GM18909 (cell line): Measurements from ENCODE around the gene ADGRV1.
"Not testable (repeated sequence)": the region's sequence is repeated elsewhere in the genome, so short reads cannot be mapped to it uniquely, and the experiment has no call there.

Experiments used
- ATAC-seq: cut with Tn5 transposase; IDR thresholded peaks from one replicate; pipeline ENCODE4 v1.9.1; 2021; ENCODE audit warnings: mild to moderate bottlenecking; ENCODE audit not compliant: unreplicated experiment, poor library complexity

Gene ADGRV1

DNA sequence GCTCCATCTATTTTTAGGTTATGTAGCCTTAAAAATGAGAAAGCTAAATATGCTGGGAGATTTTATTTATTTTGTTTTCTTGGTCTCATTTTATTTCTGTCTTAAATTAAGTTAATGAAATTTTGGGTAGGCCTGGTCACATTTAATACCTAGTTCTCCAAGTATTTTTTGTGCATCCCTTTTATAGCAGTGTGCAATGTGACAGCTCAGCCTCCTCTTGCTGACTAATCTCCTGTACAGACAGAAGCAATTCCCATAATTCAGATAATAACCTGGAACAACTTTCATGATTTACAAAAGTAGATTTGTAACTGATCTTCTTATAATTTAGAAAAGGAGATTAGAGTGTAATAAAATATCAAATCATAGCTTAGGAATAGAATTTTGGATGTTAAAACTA lies 403.9 kb downstream of the ADGRV1 start:
- ATAC-seq, result no peak

DNA sequence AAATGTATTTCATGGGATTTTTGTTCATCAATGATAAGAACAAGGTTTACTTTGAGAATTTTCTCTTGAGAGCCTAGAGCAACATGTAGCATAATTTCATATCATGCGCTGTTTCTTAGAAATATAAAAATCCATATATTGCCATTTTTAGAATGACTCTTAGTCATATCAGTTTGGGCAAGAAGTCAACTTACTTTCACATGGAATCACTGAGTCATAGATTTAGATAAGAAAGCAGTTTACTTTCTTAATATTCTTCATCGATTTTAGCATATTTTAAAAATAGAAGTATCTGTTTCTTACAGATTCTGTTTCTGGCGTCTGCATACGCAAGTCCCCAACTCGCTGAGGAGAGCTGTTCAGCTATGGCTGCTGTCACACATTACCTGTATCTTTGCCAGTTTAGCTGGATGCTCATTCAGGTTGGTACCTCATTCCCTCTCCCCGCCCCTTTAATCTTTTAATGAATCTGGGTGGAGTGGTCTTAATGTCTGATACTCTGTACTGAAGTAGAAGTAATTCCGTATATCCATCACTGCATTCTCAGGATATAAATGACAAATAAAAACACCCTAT lies 406.6 kb downstream of the ADGRV1 start:
- ATAC-seq, result no peak

DNA sequence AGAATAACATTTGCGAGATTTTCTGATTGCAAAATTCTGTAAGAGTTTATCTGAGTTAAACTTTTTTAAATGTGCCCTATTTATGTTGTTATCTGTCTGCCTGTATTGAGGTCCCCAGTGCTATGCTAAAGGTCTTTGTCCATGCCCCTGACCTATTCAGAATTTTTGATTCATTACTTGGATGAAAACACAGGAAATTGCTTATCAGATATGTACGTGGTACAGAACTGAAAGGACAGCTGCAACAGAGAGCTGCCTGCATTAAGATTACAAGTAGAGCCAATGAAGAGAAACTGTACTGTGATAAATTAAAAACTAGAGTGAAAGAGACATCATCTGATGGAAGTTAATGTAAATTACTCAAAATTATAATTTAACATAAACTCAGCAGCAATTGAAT lies 408.8 kb downstream of the ADGRV1 start:
- no peak for ATAC-seq

DNA sequence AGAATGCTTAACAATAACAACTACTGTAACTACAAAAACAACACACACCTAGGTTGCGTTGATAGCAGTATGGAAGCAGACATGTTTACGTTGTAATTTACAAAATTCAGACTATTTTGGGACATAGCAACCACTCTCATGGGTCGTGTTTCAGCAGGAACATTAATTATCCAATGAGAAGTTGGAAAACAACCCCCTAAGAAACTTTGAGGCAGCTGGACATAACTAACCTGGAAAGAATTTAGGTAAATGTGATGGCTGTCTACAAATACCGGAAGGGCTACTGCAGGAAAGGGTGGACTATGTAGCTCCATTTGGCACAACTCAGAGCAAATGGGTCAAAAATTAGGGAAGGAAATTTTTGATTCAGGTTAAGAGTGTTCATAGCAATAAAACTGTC lies 409.3 kb downstream of the ADGRV1 start:
- no peak for ATAC-seq

DNA sequence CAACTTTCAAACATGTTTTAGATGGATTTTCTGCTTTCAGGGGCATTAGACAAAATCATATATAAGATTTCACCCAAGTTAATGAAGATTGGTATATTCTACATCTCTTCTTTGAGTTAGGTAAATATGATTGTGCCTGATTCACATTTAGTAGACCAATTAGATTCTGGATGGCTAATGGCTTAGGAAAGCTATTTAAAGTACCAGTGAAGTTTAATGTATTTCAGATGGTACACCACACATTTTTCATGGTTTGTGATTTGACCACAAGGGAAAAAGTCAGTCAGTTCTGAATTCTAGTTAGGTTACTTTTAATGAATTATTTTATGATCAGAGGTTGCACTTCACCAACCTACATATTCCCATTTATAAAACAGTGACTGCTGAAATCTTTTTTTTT lies 409.7 kb downstream of the ADGRV1 start:
- ATAC-seq, result no peak

DNA sequence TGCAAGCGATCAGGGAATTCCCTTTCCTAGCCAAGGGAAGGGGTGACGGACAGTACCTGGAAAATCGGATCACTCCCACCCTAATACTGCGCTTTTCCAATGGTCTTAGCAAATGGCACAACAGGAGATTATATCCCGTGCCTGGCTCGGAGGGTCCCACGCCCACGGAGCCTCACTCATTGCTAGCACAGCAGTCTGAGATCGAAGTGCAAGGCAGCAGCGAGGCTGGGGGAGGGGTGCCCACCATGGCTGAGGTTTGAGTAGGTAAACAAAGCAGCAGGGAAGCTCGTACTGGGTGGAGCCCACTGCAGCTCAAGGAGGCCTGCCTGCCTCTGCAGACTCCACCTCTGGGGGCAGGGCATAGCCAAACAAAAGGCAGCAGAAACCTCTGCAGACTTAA lies 411.3 kb downstream of the ADGRV1 start:
- ATAC-seq, result not testable (repeated sequence)

DNA sequence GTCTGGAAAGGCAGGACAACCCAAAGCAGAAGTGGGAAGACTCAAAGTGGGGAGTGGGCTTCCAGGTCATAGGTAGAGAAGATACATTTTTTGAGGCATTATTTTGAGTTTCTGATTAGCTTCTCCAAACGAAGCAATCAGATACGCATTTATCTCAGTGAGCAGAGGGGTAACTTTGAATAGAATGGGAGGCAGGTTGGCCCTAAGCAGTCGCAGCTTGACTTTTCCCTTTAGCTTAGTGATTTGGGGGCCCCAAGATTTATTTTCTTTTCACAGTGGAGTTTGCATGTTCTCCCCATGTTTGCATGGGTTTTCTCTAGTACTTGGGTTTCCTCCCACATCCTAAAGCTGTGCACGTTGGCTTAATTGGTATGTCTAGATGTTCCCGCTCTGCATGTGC lies 422.6 kb downstream of the ADGRV1 start:
- no peak for ATAC-seq

DNA sequence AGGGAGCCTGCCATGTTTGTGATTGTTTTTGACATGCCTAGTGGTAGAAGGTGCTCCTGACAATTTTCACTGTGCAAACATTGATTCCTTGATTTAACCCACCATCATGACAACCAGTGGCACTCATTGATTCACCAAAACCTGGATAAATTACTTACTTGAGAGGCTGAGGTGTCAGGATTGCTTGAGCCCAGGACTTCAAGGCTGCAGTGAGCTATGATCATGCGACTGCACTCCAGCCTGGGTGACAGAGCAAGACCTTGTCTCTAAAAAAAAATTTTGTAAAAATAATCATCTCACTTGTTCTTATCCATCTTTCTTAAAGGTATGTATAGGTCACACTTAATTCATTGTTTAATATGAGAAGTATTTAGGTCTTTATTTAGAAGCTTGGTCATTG lies 423.2 kb downstream of the ADGRV1 start:
- no peak for ATAC-seq

DNA sequence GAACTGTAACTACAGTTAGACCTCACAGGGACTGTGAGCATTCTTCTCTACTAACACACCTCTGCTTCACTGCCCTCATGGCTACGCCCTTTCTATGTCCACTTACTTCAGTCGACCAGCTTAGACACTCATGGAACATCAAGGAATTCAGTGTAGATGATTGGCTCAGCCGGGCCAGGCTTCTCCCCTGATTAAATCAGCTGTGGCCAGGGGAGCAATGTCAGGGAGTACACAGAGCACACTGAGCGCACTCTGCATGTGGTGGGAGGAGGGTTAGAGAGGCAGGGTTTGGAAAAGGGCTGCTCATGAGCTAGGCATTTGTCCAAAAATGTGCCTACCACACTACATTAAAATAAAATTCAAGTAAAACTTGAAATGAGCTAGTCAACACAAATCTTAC lies 424.0 kb downstream of the ADGRV1 start:
- ATAC-seq, result no peak

DNA sequence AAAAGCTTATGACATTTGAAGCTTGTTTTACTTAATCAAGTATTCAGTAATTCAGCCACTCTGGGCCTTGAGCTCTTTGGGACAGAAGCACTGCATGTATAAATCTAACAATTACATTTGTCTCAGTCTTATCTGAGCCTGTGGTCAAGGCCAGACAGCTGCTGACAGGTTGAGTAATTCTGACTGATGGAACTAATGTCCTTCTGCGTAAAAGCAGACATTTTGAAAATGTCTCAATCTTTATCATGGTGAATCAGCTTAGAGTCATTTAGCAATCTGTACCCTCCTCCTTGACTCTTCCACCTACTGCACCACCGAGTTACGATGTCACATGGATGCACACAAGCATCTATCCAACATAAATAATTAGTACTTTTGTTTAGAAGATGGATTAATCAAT lies 424.6 kb downstream of the ADGRV1 start:
- no peak for ATAC-seq

DNA sequence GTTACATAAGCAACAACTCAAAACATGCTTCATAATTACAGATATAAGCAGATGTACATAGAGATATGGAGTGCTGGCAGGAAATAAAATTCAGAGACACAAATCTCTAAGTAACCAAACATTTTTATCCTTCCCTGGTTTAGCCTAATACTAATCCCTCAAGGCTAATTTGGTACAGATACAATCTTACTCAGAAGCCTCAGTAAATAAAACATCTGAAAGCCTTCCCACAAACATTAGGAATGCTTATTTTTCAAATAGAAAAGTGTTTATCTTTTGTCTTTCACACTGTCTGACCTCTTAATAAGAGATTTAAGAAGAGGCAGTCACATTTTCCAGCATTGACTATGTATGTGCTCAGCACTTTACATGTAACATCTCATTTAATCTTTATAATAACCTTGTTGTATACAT lies 425.1 kb downstream of the ADGRV1 start:
- ATAC-seq, result no peak

DNA sequence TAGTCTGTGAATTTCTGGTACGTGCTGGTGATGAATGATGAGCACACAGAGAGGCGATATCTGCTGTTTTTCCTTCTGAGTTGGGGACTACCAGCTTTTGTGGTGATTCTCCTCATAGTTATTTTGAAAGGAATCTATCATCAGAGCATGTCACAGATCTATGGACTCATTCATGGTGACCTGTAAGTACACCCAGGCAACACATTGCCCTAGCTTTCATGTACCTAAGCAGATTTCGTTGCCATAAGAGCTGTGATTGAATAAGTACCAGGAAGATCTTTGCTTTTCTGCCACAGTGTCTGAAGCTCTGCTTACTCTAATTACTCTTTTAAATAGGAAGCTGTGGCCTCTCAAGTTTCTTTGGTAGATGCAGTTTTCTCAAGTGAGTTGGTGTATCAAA lies 426.7 kb downstream of the ADGRV1 start:
- no peak for ATAC-seq

DNA sequence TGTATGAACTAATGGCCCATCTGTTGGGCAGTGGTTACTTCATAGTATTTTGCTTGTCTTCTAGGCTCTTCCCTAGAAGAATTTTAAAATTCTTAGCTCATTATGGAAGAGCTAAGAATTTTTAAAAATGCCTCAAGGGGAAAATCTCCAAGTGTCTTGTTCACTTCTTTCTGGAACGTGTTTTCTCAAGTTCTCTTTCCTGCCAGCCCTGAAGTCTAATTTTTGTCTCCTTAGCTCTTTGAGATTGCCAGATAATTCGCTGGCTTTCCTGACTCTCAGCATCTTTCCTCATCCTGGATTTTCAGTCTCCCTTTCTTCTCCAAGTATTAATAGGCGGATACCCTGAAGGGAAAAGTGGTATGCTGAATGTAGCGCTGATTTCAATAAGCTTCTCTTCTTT lies 429.1 kb downstream of the ADGRV1 start:
- ATAC-seq, result no peak

DNA sequence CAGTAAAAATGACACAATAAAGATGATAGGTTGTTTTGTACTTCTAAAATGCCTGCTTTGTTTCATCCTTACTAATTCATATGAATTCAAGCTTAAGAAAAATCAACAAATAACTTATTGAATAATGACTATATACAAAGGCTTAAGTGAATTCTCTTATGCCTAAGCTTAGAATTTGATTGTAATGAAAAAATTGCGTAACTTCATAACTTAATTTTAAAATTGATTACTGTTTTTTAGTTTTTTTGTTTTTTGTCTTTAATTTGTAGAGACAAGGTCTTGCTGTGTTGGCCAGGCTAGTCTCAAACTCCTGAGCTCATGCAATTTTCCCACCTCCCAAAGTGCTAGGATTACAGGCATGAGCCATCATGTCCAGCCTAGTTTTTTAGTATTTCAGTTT lies 432.6 kb downstream of the ADGRV1 start:
- ATAC-seq, result no peak

DNA sequence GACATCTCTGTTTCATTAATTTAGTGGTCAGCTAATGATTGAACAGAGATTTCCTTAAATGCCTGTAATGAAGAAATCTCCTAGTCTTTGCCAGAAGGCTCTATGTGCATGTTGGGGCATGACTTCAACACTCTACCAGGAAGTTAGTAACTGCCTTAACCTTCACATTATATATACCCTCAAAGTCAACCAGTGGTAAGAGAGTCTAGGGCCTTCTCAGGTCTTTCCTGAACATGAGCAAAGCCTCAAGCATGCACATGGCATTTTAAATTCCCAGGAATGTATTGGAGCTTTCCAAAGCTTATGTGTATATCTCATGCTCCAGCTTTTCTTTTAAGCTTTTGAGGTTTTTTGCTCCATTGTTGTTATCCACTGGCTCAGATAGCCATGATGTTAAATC lies 436.2 kb downstream of the ADGRV1 start:
- no peak for ATAC-seq

DNA sequence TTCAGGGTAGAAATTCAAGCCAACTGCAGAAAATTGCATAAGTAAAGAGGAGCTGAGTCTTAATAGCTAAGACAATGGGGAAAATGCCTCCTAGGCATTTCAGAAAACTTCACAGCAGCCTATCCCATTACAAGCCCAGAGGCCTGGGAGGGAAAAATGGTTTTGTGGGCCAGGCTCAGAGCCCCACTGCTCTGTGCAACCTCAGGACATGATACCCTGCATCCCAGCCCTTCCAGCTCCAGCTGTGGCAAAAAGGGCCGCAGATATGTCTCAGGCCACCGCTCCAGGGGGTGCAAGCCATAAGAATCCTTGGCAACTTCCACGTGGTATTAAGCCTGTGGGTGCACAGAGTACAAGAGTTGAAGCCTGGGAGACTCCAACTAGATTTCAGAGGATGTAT lies 437.5 kb downstream of the ADGRV1 start:
- no peak for ATAC-seq

DNA sequence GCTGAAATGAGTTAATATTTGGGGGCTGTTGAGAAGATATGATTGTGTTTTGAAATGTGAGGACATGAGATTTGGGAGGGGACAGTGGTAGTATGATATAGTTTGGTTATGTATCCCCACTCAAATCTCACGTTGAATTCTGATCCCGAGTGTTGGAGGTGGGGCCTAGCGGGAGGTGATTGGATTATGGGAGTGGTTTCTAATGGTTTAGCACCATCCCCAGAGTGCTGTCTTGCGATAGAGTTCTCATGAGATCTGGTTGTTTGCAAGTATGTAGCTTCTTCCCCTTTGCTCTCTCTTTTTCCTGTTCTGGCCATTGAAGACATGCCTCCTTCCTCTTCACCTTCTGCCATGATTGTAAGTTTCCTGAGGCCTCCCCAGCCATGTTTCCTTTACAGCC lies 438.5 kb downstream of the ADGRV1 start:
- no peak for ATAC-seq

DNA sequence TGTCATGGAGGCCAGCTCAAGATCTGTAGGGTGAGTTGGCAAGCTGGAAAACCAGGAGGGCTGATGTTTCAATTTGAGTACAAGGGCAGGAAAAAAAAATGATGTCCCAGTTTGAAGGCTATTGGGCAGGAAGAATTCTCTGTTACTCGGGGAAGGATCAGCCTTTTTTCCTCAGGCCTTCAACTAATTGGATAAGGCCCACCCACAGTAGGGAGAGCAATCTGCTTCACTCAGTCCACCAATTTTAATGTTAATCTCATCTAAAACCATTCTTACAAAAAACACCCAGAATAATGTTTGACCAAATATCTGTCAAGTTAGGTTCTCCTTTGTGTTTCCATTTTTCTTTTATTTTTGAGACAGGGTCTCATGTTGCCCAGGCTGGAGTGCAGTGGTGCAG lies 442.1 kb downstream of the ADGRV1 start:
- no peak for ATAC-seq

DNA sequence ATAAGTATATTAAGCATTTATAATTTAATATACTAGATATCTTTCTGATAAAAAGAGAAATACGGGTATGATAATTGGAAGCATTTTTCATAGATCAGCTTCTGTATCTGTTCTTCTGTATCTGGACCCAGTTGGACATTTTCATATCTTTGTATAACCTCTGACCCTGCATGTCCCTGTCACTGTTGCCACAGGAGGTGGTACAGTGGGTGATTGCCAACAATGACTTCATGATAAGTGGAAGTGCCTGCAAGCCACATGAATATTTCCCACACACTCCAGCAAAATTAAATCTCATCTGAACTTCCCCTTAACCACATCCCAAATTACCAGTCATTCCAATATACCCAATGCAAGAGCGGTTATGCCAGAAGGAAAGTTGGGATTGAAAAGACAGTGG lies 448.1 kb downstream of the ADGRV1 start:
- no peak for ATAC-seq

DNA sequence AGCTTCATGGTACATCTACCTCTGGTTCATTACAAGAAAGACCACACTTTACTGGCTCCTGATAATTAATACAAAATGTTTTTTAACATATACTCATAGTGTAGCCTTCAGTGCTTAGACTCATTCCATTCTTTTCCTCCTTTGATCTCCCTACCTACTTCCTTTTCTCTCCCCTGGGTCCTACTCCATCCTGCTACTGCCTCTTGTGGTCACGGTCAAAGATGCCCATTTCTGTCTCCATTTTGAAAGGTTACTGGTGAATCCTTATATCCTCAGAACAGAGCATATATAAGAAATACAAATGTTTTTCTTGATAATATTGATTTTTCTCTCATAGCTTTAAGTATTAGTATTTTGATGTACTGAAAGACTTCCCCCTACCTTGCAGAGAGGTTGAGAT lies 448.7 kb downstream of the ADGRV1 start:
- no peak for ATAC-seq

DNA sequence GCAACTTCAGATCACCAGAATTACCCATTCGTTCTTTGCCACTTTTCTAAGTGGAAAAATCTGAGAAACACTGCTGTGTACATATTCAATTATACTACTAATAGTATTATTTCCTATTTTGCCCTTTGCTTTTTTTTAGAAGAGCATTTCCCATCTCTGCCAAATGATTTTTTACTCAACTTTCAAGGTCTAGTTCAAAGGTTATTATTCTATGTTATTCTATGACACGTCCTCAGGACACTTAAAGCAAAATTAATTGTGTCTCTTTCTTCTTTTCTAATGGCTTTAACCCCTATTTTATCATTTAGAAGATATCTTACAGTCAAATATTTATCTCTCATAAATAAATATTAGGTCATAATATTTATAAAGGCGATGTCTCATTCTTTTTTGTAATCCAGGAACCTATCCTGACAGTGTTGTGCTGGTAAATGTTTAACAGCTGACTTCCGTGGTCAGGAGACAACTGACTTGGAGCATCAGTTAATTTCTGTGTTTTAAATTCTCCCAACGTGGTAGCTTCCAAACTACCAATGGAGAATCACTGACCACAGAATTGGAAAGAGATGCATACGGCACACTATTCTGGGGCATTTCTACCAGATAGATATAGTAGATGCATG lies 449.3 kb downstream of the ADGRV1 start:
- ATAC-seq, result no peak

DNA sequence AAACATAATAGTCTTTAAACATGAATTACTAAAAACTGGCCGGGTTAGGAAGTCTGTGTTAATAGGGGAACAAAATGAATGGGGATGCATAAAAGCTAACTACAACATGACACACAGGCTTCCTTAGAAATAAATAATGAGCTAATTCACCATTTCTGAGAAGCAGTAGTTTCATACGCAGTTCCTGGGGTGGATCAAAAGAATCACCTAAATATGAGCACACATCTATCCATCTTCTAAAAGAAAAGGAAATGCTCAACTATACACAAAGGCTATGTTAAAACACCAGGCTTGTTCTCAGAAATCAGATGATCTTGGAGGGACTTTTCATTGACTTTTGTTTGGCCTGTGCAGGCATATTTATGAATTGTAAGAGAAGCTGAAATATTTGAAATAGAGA lies 451.5 kb downstream of the ADGRV1 start:
- no peak for ATAC-seq

DNA sequence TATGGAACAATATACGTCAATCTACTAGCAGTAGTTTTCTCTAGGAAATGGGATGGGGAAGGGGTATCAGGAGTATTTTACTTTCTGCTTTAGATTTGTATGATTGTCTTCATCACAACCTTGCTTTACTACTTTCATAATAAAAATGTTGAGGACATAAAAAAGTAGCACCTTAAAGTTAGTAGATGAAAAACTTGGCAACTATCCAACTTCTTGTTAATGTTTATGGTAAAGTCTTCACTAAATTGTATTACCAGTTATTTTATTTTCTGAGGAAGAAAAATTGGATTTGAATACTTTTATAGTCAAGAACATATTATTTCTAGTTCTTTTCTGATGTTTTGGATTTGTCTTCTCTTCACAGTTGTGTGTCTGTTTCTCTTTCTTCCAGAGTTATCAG lies 452.4 kb downstream of the ADGRV1 start:
- no peak for ATAC-seq
